Measurements from ENCODE around the gene LCN12. TPM values are rescaled to one million over a fixed set of nuclear protein-coding genes. Genes with fewer than 3 reads are reported as not detected.

LCN12 gene
- polyA plus RNA-seq, 1 of the 3 experiments (the other 2 are of a cell fraction) = 0.87 TPM

GRCh38 chr9:136921718-136922117 is 30.4 kb upstream of the LCN12 start (continued):
- TF ChIP-seq RXRA (IDR thresholded peaks at IDR 0.05; ENCODE audit: borderline replicate concordance, low read depth) = no peak
- TF ChIP-seq FOXM1 (IDR thresholded peaks at IDR 0.05; ENCODE audit: low read depth) = no peak

- H4K20me1 ChIP-seq (ENCODE audit: insufficient read depth) = no peaks in the 10 kb centered on the region
- CTCF ChIA-PET = no interaction called here
- no peaks in the 10 kb centered on the region for H3K9me2 ChIP-seq
- H3K4me1 ChIP-seq (ENCODE audit: control insufficient read depth in 1 of 2, insufficient read depth in 2 of 2, low read depth in 1 of 2, low read length in 1 of 2) = peaks cover 0 to 2% of the 10 kb centered on the region in 2 experiments; a peak in 1 of 4 replicates
- no peak overlapping the region for H3K9ac ChIP-seq
- POLR2A ChIA-PET = no interaction called here
- H3F3A ChIP-seq (replicated peaks; ENCODE audit: insufficient read depth) = no peaks in the 10 kb centered on the region
- no peak overlapping the region for H2AFZ ChIP-seq (ENCODE audit: low read depth)
- no peaks in the 10 kb centered on the region for H3K79me2 ChIP-seq (ENCODE audit: insufficient read depth)
- 89% methylated on average over 19 of the region's 19 CpGs for WGBS (ENCODE audit: low lambda C conversion rate)
- H3K4me3 ChIP-seq (ENCODE audit: low read depth in 2 of 2, low read length in 1 of 2) = no peak overlapping the region
- TF ChIP-seq SIN3A (IDR thresholded peaks at IDR 0.05; ENCODE audit: borderline replicate concordance, low read depth, low read length) (no peak), CTCF (IDR thresholded peaks at IDR 0.05) (no peak), REST (IDR thresholded peaks at IDR 0.05; ENCODE audit: low read depth, low read length) (no peak), GABPA (IDR thresholded peaks at IDR 0.05; ENCODE audit: low read depth) (no peak)
- no peak overlapping the region for H3K27ac ChIP-seq (ENCODE audit: low read depth in 2 of 2, low read length in 1 of 2)
- no peak overlapping the region for H3K4me2 ChIP-seq
- H3K27me3 ChIP-seq (ENCODE audit: insufficient read depth) = no peaks in the 10 kb centered on the region
- H3K9me3 ChIP-seq = no peaks in the 10 kb centered on the region
- no peak for DNase-seq
- H3K36me3 ChIP-seq (replicated peaks in 1 of 2; ENCODE audit: control insufficient read depth in 1 of 2, insufficient read depth in 2 of 2, low read length in 1 of 2) = peaks cover 0 to 29% of the 10 kb centered on the region in 2 experiments
Observed at GRCh38 chr9:136922540-136922939, 29.5 kb upstream of the LCN12 start.

GRCh38 chr9:136923881-136924280 is 28.2 kb upstream of the LCN12 start:
- Histone ChIP-seq H3K9ac (no peak overlapping the region), H3K4me1 (ENCODE audit: control insufficient read depth in 1 of 2, insufficient read depth in 2 of 2, low read depth in 1 of 2, low read length in 1 of 2) (peaks cover 0 to 2% of the 10 kb centered on the region in 2 experiments; a peak in 1 of 4 replicates), H4K20me1 (ENCODE audit: insufficient read depth) (no peaks in the 10 kb centered on the region), H3K27ac (ENCODE audit: low read depth in 2 of 2, low read length in 1 of 2) (no peak overlapping the region), H3K79me2 (ENCODE audit: insufficient read depth) (no peaks in the 10 kb centered on the region), H2AFZ (ENCODE audit: low read depth) (no peak overlapping the region), H3K4me2 (no peak overlapping the region), H3K36me3 (replicated peaks in 1 of 2; ENCODE audit: control insufficient read depth in 1 of 2, insufficient read depth in 2 of 2, low read length in 1 of 2) (peaks cover 0 to 25% of the 10 kb centered on the region in 2 experiments), H3K9me3 (no peaks in the 10 kb centered on the region), H3K27me3 (ENCODE audit: insufficient read depth) (no peaks in the 10 kb centered on the region), H3K4me3 (ENCODE audit: low read depth in 2 of 2, low read length in 1 of 2) (no peak overlapping the region), H3F3A (replicated peaks; ENCODE audit: insufficient read depth) (no peaks in the 10 kb centered on the region), H3K9me2 (no peaks in the 10 kb centered on the region)
- CTCF ChIA-PET = no interaction called here
- DNase-seq = no peak
- WGBS (ENCODE audit: low lambda C conversion rate) = 86% methylated on average over 9 of the region's 19 CpGs
- TF ChIP-seq FOSL2 (IDR thresholded peaks at IDR 0.05; ENCODE audit: borderline replicate concordance, low read depth) (no peak), NFIC (IDR thresholded peaks at IDR 0.05; ENCODE audit: borderline replicate concordance) (no peak), NRF1 (IDR thresholded peaks at IDR 0.05; ENCODE audit: low read depth, low read length) (no peak), IRF3 (IDR thresholded peaks at IDR 0.05; ENCODE audit: low read depth, low read length) (no peak), GABPA (IDR thresholded peaks at IDR 0.05; ENCODE audit: low read depth) (no peak), RFX5 (IDR thresholded peaks at IDR 0.05; ENCODE audit: low read length) (no peak), SIN3A (IDR thresholded peaks at IDR 0.05; ENCODE audit: borderline replicate concordance, low read depth, low read length) (no peak), ELF1 (IDR thresholded peaks at IDR 0.05) (no peak), CHD2 (IDR thresholded peaks at IDR 0.05; ENCODE audit: low read length, partially characterized antibody) (no peak), USF2 (IDR thresholded peaks at IDR 0.05; ENCODE audit: borderline replicate concordance, low read depth, low read length) (no peak), EZH2phosphoT487 (IDR thresholded peaks at IDR 0.05; ENCODE audit: borderline replicate concordance, low read depth) (no peak), PBX3 (IDR thresholded peaks at IDR 0.05) (no peak), TAF1 (IDR thresholded peaks at IDR 0.05; ENCODE audit: borderline replicate concordance, low read depth, low read length) (no peak)
- POLR2A ChIA-PET = no interaction called here

Data from SK-N-SH (cell line).